HEK293 (cell line): ENCODE measurements around the gene CHD2.

Experiments
- HOXD13 ChIP-seq: sonication (generic); formaldehyde crosslinking; IDR thresholded peaks from 2 replicates; pipeline ENCODE4 v1.8.0; 2022; ENCODE audit warnings: missing genetic modification reagents, borderline replicate concordance
- MZF1 ChIP-seq: fragments of 450-650 bp; formaldehyde crosslinking; IDR thresholded peaks from 2 replicates; pipeline ENCODE4 v1.5.1; 2017; ENCODE audit warnings: missing biosample characterization, missing genetic modification characterization, borderline replicate concordance
- PBX3 ChIP-seq: sonication (generic); formaldehyde crosslinking; IDR thresholded peaks from 2 replicates; pipeline ENCODE4 v1.8.1; 2022; ENCODE audit warnings: mild to moderate bottlenecking, moderate library complexity, missing genetic modification reagents
- PRDM4 ChIP-seq: fragments of 450-650 bp; formaldehyde crosslinking; IDR thresholded peaks from 2 replicates; pipeline ENCODE4 v1.5.1; 2017; ENCODE audit warnings: missing biosample characterization, missing genetic modification characterization
- PRDM6 ChIP-seq: fragments of 450-650 bp; formaldehyde crosslinking; IDR thresholded peaks from 2 replicates; pipeline ENCODE4 v1.5.1; 2017; ENCODE audit warnings: missing biosample characterization, missing genetic modification characterization
- REST ChIP-seq: fragments of 450-650 bp; formaldehyde crosslinking; IDR thresholded peaks from 2 replicates; pipeline ENCODE4 v1.5.1; 2016; ENCODE audit warnings: missing biosample characterization, missing genetic modification characterization
- YY2 ChIP-seq: fragments of 450-650 bp; formaldehyde crosslinking; IDR thresholded peaks from 2 replicates; pipeline ENCODE4 v1.5.1; 2016; ENCODE audit warnings: missing biosample characterization, missing genetic modification characterization
- ZBTB17 ChIP-seq: fragments of 450-650 bp; formaldehyde crosslinking; IDR thresholded peaks from 2 replicates; pipeline ENCODE4 v1.5.1; 2016; ENCODE audit warnings: missing biosample characterization, missing genetic modification characterization
- ZBTB26 ChIP-seq: fragments of 450-650 bp; formaldehyde crosslinking; optimal IDR thresholded peaks from 2 replicates; pipeline ENCODE3; 2016; ENCODE audit warnings: missing biosample characterization, mild to moderate bottlenecking, missing genetic modification characterization
- ZBTB6 ChIP-seq: fragments of 450-650 bp; formaldehyde crosslinking; IDR thresholded peaks from 2 replicates; pipeline ENCODE4 v1.5.1; 2017; ENCODE audit warnings: missing biosample characterization, missing genetic modification characterization
- ZFP3 ChIP-seq: fragments of 450-650 bp; formaldehyde crosslinking; IDR thresholded peaks from 2 replicates; pipeline ENCODE4 v1.5.1; 2016; ENCODE audit warnings: low read depth, missing biosample characterization, missing genetic modification characterization
- ZFP41 ChIP-seq: fragments of 450-650 bp; formaldehyde crosslinking; IDR thresholded peaks from 2 replicates; pipeline ENCODE4 v1.5.1; 2016; ENCODE audit warnings: missing biosample characterization, missing genetic modification characterization, borderline replicate concordance
- ZNF112 ChIP-seq: fragments of 450-650 bp; formaldehyde crosslinking; IDR thresholded peaks from 2 replicates; pipeline ENCODE4 v1.5.0; 2017; ENCODE audit warnings: missing biosample characterization, missing genetic modification characterization
- ZNF2 ChIP-seq: fragments of 450-650 bp; formaldehyde crosslinking; IDR thresholded peaks from 2 replicates; pipeline ENCODE4 v1.5.1; 2016; ENCODE audit warnings: missing biosample characterization, missing genetic modification characterization
- ZNF266 ChIP-seq: fragments of 450-650 bp; formaldehyde crosslinking; IDR thresholded peaks from 2 replicates; pipeline ENCODE4 v1.5.1; 2016; ENCODE audit warnings: missing biosample characterization, missing genetic modification characterization, low read depth
- ZNF366 ChIP-seq: fragments of 450-650 bp; formaldehyde crosslinking; conservative IDR thresholded peaks from 2 replicates; pipeline ENCODE4 v1.5.1; 2016; ENCODE audit warnings: missing biosample characterization, missing genetic modification characterization
- ZNF404 ChIP-seq: fragments of 450-650 bp; formaldehyde crosslinking; IDR thresholded peaks from 2 replicates; pipeline ENCODE4 v1.5.1; 2017; ENCODE audit warnings: missing biosample characterization, missing genetic modification characterization
- ZNF416 ChIP-seq: fragments of 450-650 bp; formaldehyde crosslinking; IDR thresholded peaks from 2 replicates; pipeline ENCODE4 v1.5.1; 2016; ENCODE audit warnings: missing biosample characterization, missing genetic modification characterization
- ZNF426 ChIP-seq: fragments of 450-650 bp; formaldehyde crosslinking; IDR thresholded peaks from 2 replicates; pipeline ENCODE4 v1.5.1; 2017; ENCODE audit warnings: missing biosample characterization, missing genetic modification characterization, mild to moderate bottlenecking, inconsistent platforms, moderate library complexity
- ZNF433 ChIP-seq: fragments of 450-650 bp; formaldehyde crosslinking; IDR thresholded peaks from 2 replicates; pipeline ENCODE4 v1.5.1; 2016; ENCODE audit warnings: missing biosample characterization, missing genetic modification characterization, low read depth
- ZNF501 ChIP-seq: fragments of 450-650 bp; formaldehyde crosslinking; IDR thresholded peaks from 2 replicates; pipeline ENCODE4 v1.5.1; 2016; ENCODE audit warnings: missing biosample characterization, missing genetic modification characterization
- ZNF561 ChIP-seq: fragments of 450-650 bp; IDR thresholded peaks from 2 replicates; pipeline ENCODE4 v1.5.1; 2018; ENCODE audit warnings: missing biosample characterization, missing genetic modification characterization, borderline replicate concordance
- ZNF571 ChIP-seq: fragments of 450-650 bp; formaldehyde crosslinking; IDR thresholded peaks from 2 replicates; pipeline ENCODE4 v1.5.0; 2017; ENCODE audit warnings: missing biosample characterization, missing genetic modification characterization
- ZNF621 ChIP-seq: fragments of 450-650 bp; formaldehyde crosslinking; IDR thresholded peaks from 2 replicates; pipeline ENCODE4 v1.5.1; 2017; ENCODE audit warnings: missing biosample characterization, missing genetic modification characterization
- ZNF639 ChIP-seq: fragments of 450-650 bp; formaldehyde crosslinking; IDR thresholded peaks from 2 replicates; pipeline ENCODE4 v1.5.1; 2016; ENCODE audit warnings: missing biosample characterization, missing genetic modification characterization
- ZNF664 ChIP-seq: fragments of 450-650 bp; formaldehyde crosslinking; IDR thresholded peaks from 2 replicates; pipeline ENCODE4 v1.5.1; 2016; ENCODE audit warnings: missing biosample characterization, missing genetic modification characterization
- ZNF677 ChIP-seq: fragments of 450-650 bp; IDR thresholded peaks from 2 replicates; pipeline ENCODE4 v1.5.0; 2018; ENCODE audit warnings: missing biosample characterization, mild to moderate bottlenecking, missing genetic modification characterization, moderate library complexity

CHD2 gene

GRCh38 chr15:92899948-92900730 lies at the start of gene CHD2 (continued):
- no peak; the same call in 1 of the 2 replicates for TF ChIP-seq REST (tag by site-specific recombination)
- TF ChIP-seq ZNF266 (tag by site-specific recombination): no peak
- TF ChIP-seq ZNF416 (tag by site-specific recombination): no peak
- TF ChIP-seq ZBTB6 (tag by site-specific recombination): peak; percentile 93
- TF ChIP-seq ZNF571 (tag by site-specific recombination): no peak
- no peak for TF ChIP-seq ZNF112 (tag by site-specific recombination)
- TF ChIP-seq ZNF433 (tag by site-specific recombination): no peak
- peak; percentile 67 for TF ChIP-seq PRDM6
- TF ChIP-seq ZNF621 (tag by site-specific recombination): no peak
- TF ChIP-seq HOXD13 (CRISPR knock-in tag): no peak
- TF ChIP-seq PBX3 (CRISPR knock-in tag): no peak; the same call in 1 of the 2 replicates
- TF ChIP-seq YY2 (tag by site-specific recombination): 0 out of 2 replicates have a peak, but pooled peaks have one; percentile 47
- peak; percentile 51; the same call in 1 of the 2 replicates for TF ChIP-seq ZNF2
- TF ChIP-seq ZNF426: no peak
- TF ChIP-seq ZNF664 (tag by site-specific recombination): no peak
- TF ChIP-seq ZNF561 (tag by site-specific recombination): no peak
- TF ChIP-seq PRDM4 (tag by site-specific recombination): no peak
- no peak for TF ChIP-seq ZFP3
- 0 out of 2 replicates have a peak, but pooled peaks have one; percentile 34 for TF ChIP-seq ZNF639 (tag by site-specific recombination)
- TF ChIP-seq ZNF501 (tag by site-specific recombination): peak; percentile 62; the same call in 1 of the 2 replicates
- peak; percentile 73 for TF ChIP-seq ZBTB17 (tag by site-specific recombination)
- no peak for TF ChIP-seq ZNF677
- TF ChIP-seq ZBTB26 (tag by site-specific recombination): peak; percentile 30
- no peak for TF ChIP-seq ZNF404 (tag by site-specific recombination)
- no peak for TF ChIP-seq ZFP41 (tag by site-specific recombination)
- no peak for TF ChIP-seq MZF1 (tag by site-specific recombination)
- peak; percentile 92 for TF ChIP-seq ZNF366 (tag by site-specific recombination)
